ENCODE data around the gene MLH3. TPM values are rescaled to one million over a fixed set of nuclear protein-coding genes. Genes with fewer than 3 reads are reported as not detected.

Gene MLH3
- total RNA-seq, 1 donor from 2014 or later = 41.5 TPM

GRCh38 chr14:74965486-74966153, 85.6 kb downstream of the MLH3 start:
- Histone ChIP-seq H3K36me3 (no peaks in the 10 kb centered on the region), H3K4me1 (peaks cover 15% of the 10 kb centered on the region), H3K27me3 (no peaks in the 10 kb centered on the region), H3K79me2 (ENCODE audit: low read depth) (no peaks in the 10 kb centered on the region), H3K27ac (no peak overlapping the region), H3K4me3 (no peak overlapping the region), H4K20me1 (ENCODE audit: low read depth) (no peaks in the 10 kb centered on the region), H3K9me3 (ENCODE audit: low read depth) (no peaks in the 10 kb centered on the region), H3F3A (ENCODE audit: low read depth) (no peaks in the 10 kb centered on the region), H3K9ac (no peak overlapping the region), H3K4me2 (no peak overlapping the region), H2AFZ (replicated peaks) (no peak overlapping the region)
- peaks cover 21% of the 10 kb centered on the region for H3K4me1 Mint-ChIP-seq
- no peaks in the 10 kb centered on the region for H3K36me3 Mint-ChIP-seq
- no peak overlapping the region for H3K27ac Mint-ChIP-seq
- DNase-seq (ENCODE audit: low spot score) = no peak
- no peak overlapping the region for H3K4me3 Mint-ChIP-seq
- TF ChIP-seq EZH2 (IDR thresholded peaks at IDR 0.05) (no peak), CTCF (IDR thresholded peaks at IDR 0.05) (no peak), EZH2phosphoT487 (IDR thresholded peaks at IDR 0.05) (no peak)
- H3K9me3 Mint-ChIP-seq = no peaks in the 10 kb centered on the region
- H3K27me3 Mint-ChIP-seq (ENCODE audit: insufficient read depth, low read depth) = peaks cover 3% of the 10 kb centered on the region

GRCh38 chr14:74964787-74965485, 86.3 kb downstream of the MLH3 start:
- H3K4me2 ChIP-seq = no peak overlapping the region
- Mint-ChIP-seq H3K36me3 (no peaks in the 10 kb centered on the region), H3K27me3 (ENCODE audit: insufficient read depth, low read depth) (peaks cover 3% of the 10 kb centered on the region), H3K9me3 (no peaks in the 10 kb centered on the region), H3K4me1 (peaks cover 21% of the 10 kb centered on the region), H3K4me3 (no peak overlapping the region), H3K27ac (no peak overlapping the region)
- no peaks in the 10 kb centered on the region for H3K36me3 ChIP-seq
- H3F3A ChIP-seq (ENCODE audit: low read depth) = no peaks in the 10 kb centered on the region
- no peaks in the 10 kb centered on the region for H3K79me2 ChIP-seq (ENCODE audit: low read depth)
- peaks cover 15% of the 10 kb centered on the region for H3K4me1 ChIP-seq
- no peak overlapping the region for H2AFZ ChIP-seq (replicated peaks)
- no peaks in the 10 kb centered on the region for H4K20me1 ChIP-seq (ENCODE audit: low read depth)
- DNase-seq (ENCODE audit: low spot score) = no peak
- no peak overlapping the region for H3K27ac ChIP-seq
- no peak overlapping the region for H3K9ac ChIP-seq
- TF ChIP-seq EZH2 (IDR thresholded peaks at IDR 0.05) (no peak), CTCF (IDR thresholded peaks at IDR 0.05) (no peak)
- no peaks in the 10 kb centered on the region for H3K9me3 ChIP-seq (ENCODE audit: low read depth)
- no peaks in the 10 kb centered on the region for H3K27me3 ChIP-seq
- no peak overlapping the region for H3K4me3 ChIP-seq

Small RNA genes within 50 kb of the gene (small RNA-seq; reads per million reads assigned to genes)
- gene RNU6-689P = not detected

Other genes with a start within 250 kb of the MLH3 start
- not detected in 2 replicates for gene PROX2, start 175.3 kb downstream of the MLH3 start, total RNA-seq (ENCODE audit: low replicate concordance)
- gene DLST, start 169.6 kb downstream of the MLH3 start, total RNA-seq (ENCODE audit: low replicate concordance) = 52.2 and 60.7 TPM in 2 replicates
- gene RPS6KL1, start 128.2 kb downstream of the MLH3 start, total RNA-seq (ENCODE audit: low replicate concordance) = 6.4 and 15.1 TPM in 2 replicates
- gene PGF, start 95.9 kb downstream of the MLH3 start, total RNA-seq (ENCODE audit: low replicate concordance) = 1.0 and 2.1 TPM in 2 replicates
- 26.9 and 29.7 TPM in 2 replicates for gene EIF2B2, start 48.5 kb downstream of the MLH3 start, total RNA-seq (ENCODE audit: low replicate concordance)
- 38.8 and 43.1 TPM in 2 replicates for gene ACYP1, start 12.6 kb upstream of the MLH3 start, total RNA-seq (ENCODE audit: low replicate concordance)
- 0.90 and 0.94 TPM in 2 replicates for gene ZC2HC1C, start 18.2 kb upstream of the MLH3 start, total RNA-seq (ENCODE audit: low replicate concordance)
- 25.9 and 28.3 TPM in 2 replicates for gene NEK9, start 75.6 kb upstream of the MLH3 start, total RNA-seq (ENCODE audit: low replicate concordance)
- gene TMED10, start 125.1 kb upstream of the MLH3 start, total RNA-seq (ENCODE audit: low replicate concordance) = 176 and 220 TPM in 2 replicates
- gene FOS, start 227.4 kb upstream of the MLH3 start, total RNA-seq (ENCODE audit: low replicate concordance) = 32.9 and 98.6 TPM in 2 replicates

All from neural progenitor cell (in vitro differentiated cells).